H1 (cell line): ENCODE results near the gene GRM8. TPM values are rescaled to one million over a fixed set of nuclear protein-coding genes. Genes with fewer than 3 reads are reported as not detected.

Source experiments
- CTCF ChIA-PET: fragments of 300-600 bp; sonication (Branson Sonifier 250); formaldehyde crosslinking; loops from one replicate; lab custom pipeline; 2021; ENCODE audit not compliant: partially characterized antibody; lab: Charles Lee
- POLR2A ChIA-PET: fragments of 300-600 bp; sonication (Branson Sonifier 250); formaldehyde crosslinking; loops from one replicate; lab custom pipeline; 2021; ENCODE audit warnings: inconsistent platforms; ENCODE audit not compliant: partially characterized antibody; lab: Charles Lee
- DNase-seq, 2 experiments: peaks; one replicate each; pipeline versions ENCODE4 v3.0.0 to v3.0.0-alpha.2; 2010 to 2022; ENCODE audit warnings: low spot score in 2 of 2, low read depth in 1 of 2, mixed read lengths in 1 of 2
- FAIRE-seq: peaks from 2 replicates; lab custom pipeline; 2011; peaks lifted over from hg19 to GRCh38; lab: Jason Lieb, UNC
- H2AFZ ChIP-seq: 2 replicates; pipeline ENCODE4 v1.8.1; 2012; ENCODE audit warnings: low read length, inconsistent platforms
- H2AK5ac ChIP-seq: 2 replicates; pipeline ENCODE4 v1.6.1; 2013; ENCODE audit warnings: low read depth, low read length
- H2BK120ac ChIP-seq: replicated peaks from 2 replicates; pipeline ENCODE3; 2013; ENCODE audit warnings: low read depth, low read length, inconsistent platforms
- H2BK12ac ChIP-seq: 2 replicates; pipeline ENCODE4 v1.6.1; 2013; ENCODE audit warnings: low read depth, low read length
- H2BK15ac ChIP-seq: 2 replicates; pipeline ENCODE4 v1.6.1; 2013; ENCODE audit warnings: low read length
- H2BK20ac ChIP-seq: 2 replicates; pipeline ENCODE4 v1.6.1; 2013; ENCODE audit warnings: low read length
- H2BK5ac ChIP-seq: 2 replicates; pipeline ENCODE4 v1.6.1; 2013; ENCODE audit warnings: low read depth, low read length
- H3K14ac ChIP-seq: 2 replicates; pipeline ENCODE4 v1.6.1; 2013; ENCODE audit warnings: inconsistent platforms; ENCODE audit not compliant: insufficient read length
- H3K18ac ChIP-seq: 2 replicates; pipeline ENCODE4 v1.6.1; 2013; ENCODE audit warnings: low read length; ENCODE audit errors: extremely low read depth
- H3K23ac ChIP-seq: 2 replicates; pipeline ENCODE4 v1.6.1; 2013; ENCODE audit warnings: inconsistent platforms; ENCODE audit not compliant: insufficient read length
- H3K23me2 ChIP-seq: 2 replicates; pipeline ENCODE4 v1.6.1; 2013; ENCODE audit warnings: low read depth, low read length
- H3K27ac ChIP-seq: 2 replicates; pipeline ENCODE4 v1.6.1; 2011; ENCODE audit warnings: low read depth, low read length, inconsistent platforms
- H3K27me3 ChIP-seq, 4 experiments: replicated peaks in 1 of 4; 1 replicate in 1 of 4; 2 replicates in 3 of 4; pipeline versions ENCODE4 v1.6.1 to v1.8.1; 2011 to 2013; ENCODE audit warnings: low read length in 3 of 4, mild to moderate bottlenecking in 3 of 4, inconsistent platforms in 2 of 4, mixed read lengths in 2 of 4, moderate library complexity in 1 of 4; ENCODE audit not compliant: control insufficient read depth in 3 of 4, insufficient read depth in 3 of 4; ENCODE audit errors: extremely low read depth in 1 of 4
- H3K36me3 ChIP-seq, 4 experiments: 2 replicates each; pipeline versions ENCODE4 v1.6.1 to v1.8.1; 2011 to 2013; ENCODE audit warnings: mild to moderate bottlenecking in 4 of 4, low read length in 3 of 4, moderate library complexity in 2 of 4, control low read depth in 1 of 4, inconsistent platforms in 1 of 4; ENCODE audit not compliant: insufficient read depth in 4 of 4, control insufficient read depth in 2 of 4
- H3K4ac ChIP-seq: replicated peaks from 2 replicates; pipeline ENCODE3; 2013; ENCODE audit warnings: low read length, low read depth, mixed read lengths, inconsistent platforms; ENCODE audit not compliant: insufficient read length
- H3K4me1 ChIP-seq, 4 experiments: replicated peaks in 1 of 4; 1 replicate in 1 of 4; 2 replicates in 3 of 4; pipeline versions ENCODE4 v1.6.1 to v1.8.1; 2011 to 2013; ENCODE audit warnings: low read length in 3 of 4, inconsistent platforms in 2 of 4, mixed read lengths in 1 of 4; ENCODE audit not compliant: insufficient read depth in 4 of 4, control insufficient read depth in 3 of 4
- H3K4me2 ChIP-seq, 2 experiments: 2 replicates each; pipeline versions ENCODE4 v1.6.1 to v1.8.1; 2011 to 2013; ENCODE audit warnings: low read depth in 2 of 2, low read length in 2 of 2, control low read depth in 1 of 2, inconsistent platforms in 1 of 2, mild to moderate bottlenecking in 1 of 2; ENCODE audit not compliant: insufficient read depth in 1 of 2
- H3K4me3 ChIP-seq, 4 experiments: fragments of 200-600, 300-600 bp in 1 of 4; sonication (generic), shearing (Covaris generic), sonication (Bioruptor Twin) in 1 of 4; 2 replicates each; pipeline versions ENCODE4 v1.5.1 to v1.8.1; 2011 to 2016; ENCODE audit warnings: low read length in 4 of 4, low read depth in 3 of 4, control low read depth in 2 of 4, inconsistent platforms in 2 of 4, mild to moderate bottlenecking in 2 of 4, mixed read lengths in 1 of 4, moderate library complexity in 1 of 4; ENCODE audit not compliant: insufficient read depth in 2 of 4; ENCODE audit errors: extremely low read depth in 1 of 4
- H3K56ac ChIP-seq: replicated peaks from 2 replicates; pipeline ENCODE3; 2013; ENCODE audit warnings: low read depth, mild to moderate bottlenecking, mixed read lengths, low read length, inconsistent platforms; ENCODE audit not compliant: insufficient read length
- H3K79me1 ChIP-seq: 2 replicates; pipeline ENCODE4 v1.6.1; 2013; ENCODE audit warnings: low read depth, low read length, control low read depth
- H3K79me2 ChIP-seq, 2 experiments: 2 replicates each; pipeline versions ENCODE4 v1.6.1 to v1.8.1; 2012 to 2013; ENCODE audit warnings: low read length in 2 of 2, mild to moderate bottlenecking in 2 of 2, inconsistent platforms in 1 of 2; ENCODE audit not compliant: insufficient read depth in 2 of 2, control insufficient read depth in 1 of 2
- H3K9ac ChIP-seq, 4 experiments: replicated peaks in 1 of 4; 1 replicate in 1 of 4; 2 replicates in 3 of 4; pipeline versions ENCODE4 v1.6.1 to v1.8.1; 2011 to 2013; ENCODE audit warnings: low read depth in 3 of 4, low read length in 3 of 4, control low read depth in 2 of 4, mild to moderate bottlenecking in 2 of 4, moderate library complexity in 2 of 4, inconsistent platforms in 1 of 4; ENCODE audit errors: extremely low read depth in 1 of 4
- H3K9me3 ChIP-seq, 2 experiments: 2 replicates each; pipeline versions ENCODE4 v1.6.1 to v1.8.1; 2012 to 2013; ENCODE audit warnings: mild to moderate bottlenecking in 2 of 2, moderate library complexity in 2 of 2, control low read depth in 1 of 2, inconsistent platforms in 1 of 2, low read depth in 1 of 2, low read length in 1 of 2, mixed read lengths in 1 of 2; ENCODE audit not compliant: insufficient read depth in 2 of 2
- H4K20me1 ChIP-seq, 2 experiments: replicated peaks in 1 of 2; 2 replicates each; pipeline versions ENCODE3 to v1.8.1; 2011 to 2013; ENCODE audit warnings: inconsistent platforms in 2 of 2, low read length in 2 of 2, mild to moderate bottlenecking in 1 of 2; ENCODE audit not compliant: insufficient read depth in 2 of 2, control insufficient read depth in 1 of 2
- H4K5ac ChIP-seq: 2 replicates; pipeline ENCODE4 v1.6.1; 2013; ENCODE audit warnings: low read length, low read depth, mixed read lengths, inconsistent platforms; ENCODE audit not compliant: insufficient read length
- H4K8ac ChIP-seq: 2 replicates; pipeline ENCODE4 v1.8.0; 2013; ENCODE audit warnings: mild to moderate bottlenecking, moderate library complexity, low read length, inconsistent platforms; ENCODE audit not compliant: insufficient read depth; ENCODE audit errors: extremely low read depth
- H4K91ac ChIP-seq: replicated peaks from 2 replicates; pipeline ENCODE3; 2013; ENCODE audit warnings: low read length, mixed read lengths, inconsistent platforms; ENCODE audit not compliant: insufficient read length
- ASH2L ChIP-seq: fragments of 200-600, 300-600 bp; sonication (generic); IDR thresholded peaks from one replicate; pipeline ENCODE4 v1.7.1; 2017; ENCODE audit warnings: low read length
- CBX5 ChIP-seq: fragments of 300-800, 300-1000 bp; sonication (generic); IDR thresholded peaks from 2 replicates; pipeline ENCODE4 v1.7.1; 2016; ENCODE audit warnings: antibody characterized with exemption, low read length, low read depth
- CTCF ChIP-seq, 3 experiments: IDR thresholded peaks; 1 replicate in 2 of 3; 2 replicates in 1 of 3; pipeline versions ENCODE4 v1.5.1 to v1.6.1; 2011; ENCODE audit warnings: low read length in 3 of 3, mild to moderate bottlenecking in 3 of 3, inconsistent platforms in 2 of 3, low read depth in 1 of 3, moderate library complexity in 1 of 3; ENCODE audit not compliant: insufficient read depth in 1 of 3; ENCODE audit errors: control extremely low read depth in 1 of 3
- GABPA ChIP-seq: IDR thresholded peaks from 2 replicates; pipeline ENCODE4 v1.6.1; 2011; ENCODE audit warnings: mild to moderate bottlenecking, low read length, moderate library complexity, borderline replicate concordance; ENCODE audit not compliant: insufficient read depth
- GTF2F1 ChIP-seq: IDR thresholded peaks from 2 replicates; pipeline ENCODE4 v1.6.1; 2012; ENCODE audit warnings: low read depth, low read length, improper control_type of control experiment, borderline replicate concordance
- JUND ChIP-seq: IDR thresholded peaks from 2 replicates; pipeline ENCODE4 v1.6.1; 2011; ENCODE audit warnings: mild to moderate bottlenecking, improper control_type of control experiment, low read length
- MAX ChIP-seq: IDR thresholded peaks from 2 replicates; pipeline ENCODE4 v1.6.1; 2012; ENCODE audit warnings: inconsistent platforms
- POLR2AphosphoS5 ChIP-seq: IDR thresholded peaks from 2 replicates; pipeline ENCODE4 v1.6.1; 2011; ENCODE audit warnings: low read depth, low read length
- SIN3A ChIP-seq, 2 experiments: IDR thresholded peaks in 1 of 2; conservative IDR thresholded peaks in 1 of 2; 2 replicates each; pipeline ENCODE4 v1.6.1; 2011 to 2012; ENCODE audit warnings: low read length in 2 of 2, improper control_type of control experiment in 1 of 2, low read depth in 1 of 2, mild to moderate bottlenecking in 1 of 2
- SIX5 ChIP-seq: IDR thresholded peaks from 2 replicates; pipeline ENCODE4 v1.6.1; 2011; ENCODE audit warnings: mild to moderate bottlenecking, low read depth, low read length
- SP1 ChIP-seq: IDR thresholded peaks from 2 replicates; pipeline ENCODE4 v1.6.1; 2011; ENCODE audit warnings: low read depth, low read length
- WGBS, 2 experiments: shearing (Covaris generic) in 1 of 2; methylation state at CpG; one replicate each; pipeline versions ENCODE4 v1.1.6 to v1.1.7; 2013 to 2015; ENCODE audit warnings: low lambda C conversion rate in 2 of 2, mixed read lengths in 2 of 2, inconsistent platforms in 1 of 2, low coverage in 1 of 2, missing lambda C conversion rate in 1 of 2; ENCODE audit not compliant: insufficient replicate concordance in 2 of 2, insufficient coverage in 1 of 2, insufficient read length in 1 of 2; ENCODE audit errors: extremely low coverage in 1 of 2, missing lambda C conversion rate in 1 of 2; 5-methylcytosine and 5-hydroxymethylcytosine counted together
- polyA plus RNA-seq, 7 experiments: library from polyadenylated mRNA; depleted of rRNA in 3 of 7; stranded (reverse) in 5 of 7; unstranded in 2 of 7; fragments of >200 nt in 5 of 7; fragments of 200-250 nt in 2 of 7; gene quantifications; 1 replicate in 5 of 7; 2 replicates in 1 of 7; 4 replicates in 1 of 7; pipeline versions ENCODE4 v1.2.1 to v1.2.3, GENCODE V29; 2011 to 2013; ENCODE audit warnings: missing spikeins in 2 of 7, mixed read lengths in 2 of 7
- total RNA-seq: library from RNA; stranded (reverse); fragmentation: NEBNext Ultra II Directional; extraction: Animal tissue kit (Norgen Biotek cat#: 25700); gene quantifications from 2 replicates; pipeline ENCODE4 v1.2.1, GENCODE V29; 2021

The GRM8 gene
- total and polyA plus RNA-seq, 2 of the 8 experiments (the other 6 are each of a cell fraction or from before 2014, with no cell fraction given): 2.6 to 2.8 TPM

- H2BK20ac ChIP-seq: no peak overlapping the region
- FAIRE-seq (no peak), DNase-seq (no peak)
- H3K23me2 ChIP-seq: no peaks in the 10 kb centered on the region
- H3K4me3 ChIP-seq: no peak overlapping the region
- H3K27ac ChIP-seq: no peak overlapping the region
- H3K36me3 ChIP-seq: no peaks in the 10 kb centered on the region
- H2AFZ ChIP-seq: no peak overlapping the region
- H3K9me3 ChIP-seq: no peaks in the 10 kb centered on the region
- H3K4ac ChIP-seq: no peak overlapping the region
- H3K4me1 ChIP-seq: peaks cover 0 to 5% (median 3%) of the 10 kb centered on the region in 4 experiments; a peak in 3 of 7 replicates
- no peak overlapping the region for H3K18ac ChIP-seq
- H3K79me1 ChIP-seq: no peaks in the 10 kb centered on the region
- no peak overlapping the region for H4K5ac ChIP-seq
- H3K23ac ChIP-seq: no peak overlapping the region
- no peak overlapping the region for H2BK120ac ChIP-seq
- H2AK5ac ChIP-seq: no peak overlapping the region
- no peak overlapping the region for H4K8ac ChIP-seq
- CTCF ChIA-PET: no interaction called here
- no peaks in the 10 kb centered on the region for H3K79me2 ChIP-seq
- H3K56ac ChIP-seq: no peak overlapping the region
- H3K27me3 ChIP-seq: no peaks in the 10 kb centered on the region
- H4K20me1 ChIP-seq: no peaks in the 10 kb centered on the region
- WGBS, 2 experiments: 86% methylated on average over 16 of the region's 16 CpGs; no CpG with 5 or more reads in 1 of the 2 experiments
- no peak for TF ChIP-seq JUND
- TF ChIP-seq GTF2F1: no peak
- TF ChIP-seq CTCF (IDR thresholded peaks at IDR 0.05; ENCODE audit: control extremely low read depth in 1 of 3, insufficient read depth in 1 of 3, low read depth in 1 of 3, low read length in 3 of 3): no peak
- no peak for TF ChIP-seq ASH2L
- no peak for TF ChIP-seq SP1
- TF ChIP-seq SIX5: no peak
- no peak for TF ChIP-seq MAX
- no peak for TF ChIP-seq SIN3A (conservative IDR thresholded peaks at IDR 0.05 in 1 of 2, IDR thresholded peaks at IDR 0.05 in 1 of 2; ENCODE audit: low read depth in 1 of 2, low read length in 2 of 2)
- TF ChIP-seq CBX5: no peak
- TF ChIP-seq POLR2AphosphoS5: no peak
- no peak for TF ChIP-seq GABPA
- no peak overlapping the region for H2BK5ac ChIP-seq
- no peak overlapping the region for H3K4me2 ChIP-seq
- no peak overlapping the region for H3K14ac ChIP-seq
- no peak overlapping the region for H4K91ac ChIP-seq
- no peak overlapping the region for H2BK12ac ChIP-seq
- H3K9ac ChIP-seq: no peak overlapping the region
- POLR2A ChIA-PET: no interaction called here
- no peak overlapping the region for H2BK15ac ChIP-seq
These were observed 594.1 kb downstream of the GRM8 start for GRCh38 chr7:126658684-126659083.
